NCI-H510A treated with DMSO at 0.1 percent for 48 hours (cell line): ENCODE results near the gene PXDC1.
"Not testable (repeated sequence)": the region's sequence is repeated elsewhere in the genome, so short reads cannot be mapped to it uniquely, and the experiment has no call there.

ENCODE experiments used
- DNase-seq: peaks from one replicate; lab custom pipeline; 2025; lab: John Stamatoyannopoulos, UW

Gene PXDC1

DNA sequence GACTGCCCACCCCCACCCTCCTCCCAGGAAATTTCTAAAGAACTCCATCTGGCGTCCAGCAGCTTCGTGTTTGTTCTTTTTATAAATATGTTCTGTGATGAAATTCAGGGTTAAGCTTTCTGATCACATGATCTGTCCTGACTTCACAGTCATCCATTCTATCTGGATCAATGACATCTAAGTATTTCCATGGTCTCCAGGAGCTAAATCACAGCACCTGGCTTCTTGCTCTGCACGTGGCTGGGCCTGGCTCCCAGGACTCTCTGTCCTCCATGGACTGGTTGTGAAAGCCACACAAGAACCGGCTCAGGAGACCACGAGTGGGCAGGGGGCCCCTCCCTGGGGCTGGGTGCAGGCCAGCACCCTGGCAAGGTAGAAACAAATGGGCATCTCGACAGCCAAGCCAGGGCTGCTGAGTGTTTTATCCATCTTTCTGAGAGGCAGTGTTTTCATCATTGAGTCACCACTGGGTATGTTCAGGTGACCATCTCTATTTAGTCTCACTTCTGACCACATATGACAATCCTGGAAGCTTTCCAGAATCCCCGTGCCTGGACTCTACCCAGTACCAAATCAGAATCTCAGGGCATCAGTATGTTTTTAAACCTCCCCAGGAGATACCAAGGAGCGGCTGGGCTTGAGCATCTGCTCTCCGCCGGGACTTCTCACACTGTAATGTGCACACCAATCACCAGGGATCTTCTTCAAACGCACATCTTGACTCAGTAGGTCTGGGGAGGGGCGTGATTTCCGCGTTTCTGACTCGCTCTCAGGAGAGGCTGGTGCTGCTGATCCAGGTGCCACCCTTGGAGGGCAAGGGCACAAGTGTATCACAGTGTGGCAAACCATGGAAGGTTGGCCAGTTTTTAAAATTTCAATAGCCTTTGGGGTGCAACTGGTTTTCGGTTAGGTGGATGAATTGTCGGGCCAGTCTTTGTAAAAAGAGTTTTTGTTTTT lies 31.6 kb upstream of the PXDC1 start:
- no peak for DNase-seq

DNA sequence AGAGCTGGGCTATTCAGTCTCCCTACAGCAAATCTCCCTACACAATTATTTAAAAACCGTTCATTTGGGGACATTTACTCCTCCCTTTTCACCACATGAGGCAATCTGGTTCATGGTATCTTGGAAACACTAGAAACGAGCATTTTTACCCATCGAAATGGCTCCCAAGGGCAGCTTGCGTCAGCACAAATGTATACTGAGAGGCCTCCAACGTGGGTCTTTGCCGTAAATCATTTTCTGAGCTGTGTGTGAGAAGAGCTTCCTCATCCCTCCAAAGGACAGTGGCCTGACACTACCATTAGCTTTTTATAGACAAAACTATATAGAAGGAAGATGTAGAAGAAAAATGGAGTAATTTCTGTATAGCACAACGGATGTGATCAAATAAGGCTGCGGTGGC lies 30.0 kb upstream of the PXDC1 start:
- DNase-seq = no peak

DNA sequence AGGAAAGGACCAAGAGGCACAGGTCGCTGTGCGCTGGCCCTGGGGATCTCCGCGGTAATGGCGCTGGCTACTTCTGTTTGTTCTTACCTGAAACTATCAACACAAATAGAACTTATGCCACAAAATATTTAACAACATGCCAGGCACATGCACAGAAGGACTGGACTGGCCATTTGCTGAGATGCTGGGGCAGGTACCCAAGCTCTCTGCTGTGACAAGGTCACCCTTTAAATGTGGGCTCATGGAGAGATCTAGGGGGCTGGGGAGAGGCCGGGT lies 28.0 kb upstream of the PXDC1 start:
- DNase-seq = no peak

DNA sequence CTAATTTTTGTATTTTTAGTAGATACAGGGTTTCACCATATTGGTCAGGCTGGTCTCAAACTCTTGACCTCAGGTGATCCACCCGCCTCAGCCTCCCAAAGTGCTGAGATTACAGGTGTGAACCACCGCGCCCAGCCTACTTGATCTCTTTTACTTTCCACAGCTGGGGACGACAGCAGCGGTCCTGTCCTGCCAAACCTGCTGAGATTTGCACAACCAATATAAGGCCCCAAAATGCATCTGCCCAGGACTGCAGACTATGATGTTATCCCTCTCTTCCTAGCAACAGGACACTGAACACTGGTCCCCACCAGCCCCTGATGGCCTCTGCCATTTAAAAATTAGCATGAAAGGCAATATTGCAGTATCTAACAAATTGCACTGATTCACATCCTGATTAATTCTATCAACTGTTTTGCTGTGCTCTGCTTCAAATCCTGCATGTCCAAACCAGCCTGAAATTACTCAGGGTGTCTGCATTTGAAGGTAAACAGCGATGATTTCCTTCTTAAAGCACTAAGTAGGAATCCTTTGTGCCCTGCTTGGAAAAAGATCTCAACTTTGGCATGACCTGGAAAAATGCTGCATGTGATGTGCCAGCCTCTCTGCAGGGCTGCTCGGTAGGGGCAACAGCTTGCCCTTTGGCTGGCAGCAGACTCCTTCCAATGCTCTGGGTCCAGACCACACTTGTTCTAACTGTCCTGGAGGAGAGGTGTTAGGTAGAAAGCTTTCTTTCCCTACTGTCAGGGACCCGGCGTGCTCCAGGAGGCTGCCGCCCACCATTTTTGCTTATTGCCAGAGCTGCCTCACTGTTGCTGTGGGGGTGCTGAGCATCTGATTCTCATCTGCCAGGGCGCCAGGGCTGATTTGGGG lies 27.4 kb upstream of the PXDC1 start:
- no peak for DNase-seq

DNA sequence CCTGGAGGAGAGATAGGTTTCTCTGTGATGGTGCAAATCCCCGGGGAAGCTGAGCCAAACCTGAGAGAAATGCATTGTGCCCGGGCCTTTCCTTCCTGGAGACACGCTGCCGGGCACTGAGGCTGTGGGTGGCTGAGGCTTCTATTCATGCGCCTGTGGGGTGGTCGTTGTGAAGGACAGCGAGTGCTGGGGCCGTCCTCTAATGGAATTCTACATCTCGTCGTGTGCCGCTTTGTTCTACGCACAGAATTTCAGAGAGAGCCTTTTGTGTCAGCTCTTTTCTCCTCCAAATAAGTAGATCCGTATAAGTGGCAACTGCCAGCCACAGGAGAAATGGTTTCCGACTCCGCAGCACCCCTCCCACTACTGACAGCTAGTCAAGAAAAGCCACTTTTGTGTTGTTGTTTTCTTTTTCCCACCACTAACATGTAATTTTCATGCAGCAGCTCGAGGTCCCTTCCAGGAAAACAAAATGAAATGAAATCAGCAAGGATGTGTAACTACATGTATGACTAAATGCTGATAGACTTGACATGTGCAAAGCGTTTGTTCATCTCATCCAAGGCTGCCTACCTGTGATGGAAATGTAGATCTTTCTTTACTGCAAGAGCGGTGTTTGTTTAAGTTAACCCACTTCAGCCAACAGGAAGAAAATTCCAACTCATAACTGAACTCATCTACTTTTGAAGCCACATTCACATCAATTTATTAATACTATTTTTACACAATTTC lies 26.4 kb upstream of the PXDC1 start:
- DNase-seq = no peak

DNA sequence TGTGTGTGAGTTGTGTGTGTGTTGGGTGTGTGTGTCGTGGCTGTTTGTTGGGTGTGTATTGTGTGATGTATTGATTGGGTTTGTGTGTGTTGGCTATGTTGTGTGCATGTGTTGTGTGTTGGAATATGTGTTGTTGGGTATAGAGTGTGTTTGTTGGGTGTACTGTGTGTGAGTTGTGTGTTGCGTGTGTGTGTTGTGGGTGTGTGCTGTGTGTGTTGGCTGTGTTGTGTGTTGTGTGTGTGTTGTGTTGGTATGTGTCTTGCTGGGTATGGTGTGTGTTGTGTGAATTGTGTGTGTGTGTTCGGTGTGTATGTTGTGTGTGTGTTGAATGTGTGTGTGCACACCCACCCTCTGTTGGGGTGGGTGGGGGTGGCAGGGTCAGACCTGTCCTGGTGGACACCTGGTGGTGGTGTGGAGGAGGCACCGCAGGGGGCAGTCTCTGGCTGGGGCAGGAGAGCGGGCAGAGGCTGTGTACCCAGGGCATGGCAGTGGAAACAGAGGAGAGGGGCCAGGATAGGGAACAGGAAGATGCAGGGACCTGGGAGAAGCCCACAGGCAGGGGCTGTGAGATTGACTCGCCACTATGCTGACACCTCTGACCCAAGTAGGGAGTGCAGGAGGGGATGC lies 25.5 kb upstream of the PXDC1 start:
- DNase-seq = no peak

DNA sequence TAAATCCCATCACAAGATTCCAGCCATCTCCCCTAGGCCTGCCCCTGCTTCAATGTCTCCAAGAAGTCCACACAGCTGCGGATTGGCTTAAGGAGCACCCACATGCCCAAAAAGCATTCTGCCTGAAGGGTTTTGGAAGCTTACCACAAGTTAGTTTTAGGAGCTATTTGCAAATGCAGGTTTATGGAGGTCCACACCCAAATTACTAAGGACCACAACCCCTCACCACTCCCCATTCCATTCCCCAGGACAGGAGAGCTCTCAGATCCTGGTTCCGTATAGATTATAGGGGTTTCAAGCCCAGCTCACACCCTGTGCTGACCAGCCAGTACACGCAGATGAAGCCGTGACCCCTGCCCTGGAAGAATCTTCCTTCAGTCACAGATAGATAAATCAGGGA lies 24.3 kb upstream of the PXDC1 start:
- DNase-seq = no peak

DNA sequence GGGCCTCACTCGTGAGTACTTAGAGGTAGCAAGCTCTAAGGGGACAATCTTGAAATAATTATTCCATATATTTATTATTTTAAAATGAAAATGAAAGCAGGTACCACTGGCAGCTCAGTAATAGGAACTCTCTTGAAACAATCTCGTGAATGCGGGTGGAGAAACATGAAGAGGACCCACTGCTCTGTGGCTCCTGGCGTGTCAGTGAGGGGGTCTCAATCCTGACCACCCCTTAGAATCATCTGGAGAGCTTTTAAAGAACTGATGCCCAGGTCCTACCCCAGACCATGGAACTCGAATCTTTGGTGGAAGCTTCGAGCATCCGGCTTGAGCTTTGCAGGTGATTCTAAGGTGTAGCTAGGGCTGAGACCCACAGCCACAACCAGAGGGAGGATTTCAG lies 23.9 kb upstream of the PXDC1 start:
- DNase-seq = no peak

DNA sequence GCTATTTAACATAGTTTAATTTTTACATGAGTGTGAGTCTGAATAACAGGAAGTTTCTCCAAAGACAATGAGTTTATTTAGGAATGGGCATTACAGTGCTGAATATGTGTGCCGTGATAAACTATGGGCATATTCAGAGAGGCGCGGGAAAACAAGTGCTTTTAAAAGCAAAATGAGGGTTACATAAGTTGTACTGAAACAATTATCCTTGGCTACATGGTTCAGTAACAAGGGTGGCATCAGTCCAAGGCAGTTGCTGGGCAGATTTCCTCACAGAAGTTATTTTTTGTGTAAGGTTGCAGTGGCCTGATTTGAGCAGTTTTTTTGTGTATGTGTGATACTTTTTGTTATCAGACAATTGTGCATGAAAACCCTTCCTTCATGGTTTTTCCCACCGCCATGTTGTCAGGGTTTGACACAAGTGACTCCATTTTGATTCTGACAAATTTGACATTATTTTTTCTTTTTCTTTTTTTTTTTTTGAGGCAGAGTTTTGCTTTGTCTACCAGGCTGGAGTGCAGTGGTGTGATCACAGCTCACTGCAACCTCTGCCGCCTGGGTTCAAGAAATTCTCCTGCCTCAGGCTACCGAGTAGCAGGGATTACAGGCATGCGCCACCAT lies 22.3 kb upstream of the PXDC1 start:
- no peak for DNase-seq

DNA sequence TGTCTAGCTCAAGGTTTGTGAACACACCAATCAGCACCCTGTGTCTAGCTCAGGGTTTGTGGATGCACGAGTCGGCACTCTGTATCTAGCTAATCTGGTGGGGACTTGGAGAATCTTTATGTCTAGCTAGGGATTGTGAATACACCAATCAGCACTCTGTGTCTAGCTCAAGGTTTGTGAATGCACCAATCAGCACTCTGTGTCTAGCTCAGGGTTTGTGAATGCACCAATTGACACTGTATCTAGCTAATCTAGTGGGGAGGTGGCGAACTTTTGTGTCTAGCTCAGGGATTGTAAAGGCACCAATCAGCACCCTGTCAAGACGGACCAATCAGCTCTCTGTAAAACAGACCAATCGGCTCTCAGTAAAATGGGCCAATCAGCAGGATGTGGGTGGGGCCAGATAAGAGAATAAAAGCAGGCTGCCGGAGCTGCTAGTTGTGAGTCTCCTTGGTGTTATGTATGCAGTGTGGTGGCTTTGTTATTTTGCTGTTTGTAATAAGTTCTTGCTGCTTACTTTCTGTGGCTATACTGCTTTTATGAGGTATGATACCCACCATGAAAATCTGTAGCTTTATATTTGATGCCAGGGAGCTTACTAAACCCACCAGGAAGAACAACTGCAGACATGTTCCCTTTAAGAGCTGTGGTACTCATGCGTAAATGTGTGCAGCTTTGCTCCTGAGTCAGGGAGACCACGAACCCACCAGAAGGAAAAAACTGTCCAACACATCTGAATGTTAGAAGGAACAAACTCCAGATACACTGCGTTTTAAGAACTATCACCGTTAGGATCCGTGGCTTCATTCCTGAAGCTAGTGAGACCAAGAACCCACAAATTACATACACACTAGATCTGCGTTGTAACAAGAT lies 20.9 kb upstream of the PXDC1 start:
- not testable (repeated sequence) for DNase-seq

DNA sequence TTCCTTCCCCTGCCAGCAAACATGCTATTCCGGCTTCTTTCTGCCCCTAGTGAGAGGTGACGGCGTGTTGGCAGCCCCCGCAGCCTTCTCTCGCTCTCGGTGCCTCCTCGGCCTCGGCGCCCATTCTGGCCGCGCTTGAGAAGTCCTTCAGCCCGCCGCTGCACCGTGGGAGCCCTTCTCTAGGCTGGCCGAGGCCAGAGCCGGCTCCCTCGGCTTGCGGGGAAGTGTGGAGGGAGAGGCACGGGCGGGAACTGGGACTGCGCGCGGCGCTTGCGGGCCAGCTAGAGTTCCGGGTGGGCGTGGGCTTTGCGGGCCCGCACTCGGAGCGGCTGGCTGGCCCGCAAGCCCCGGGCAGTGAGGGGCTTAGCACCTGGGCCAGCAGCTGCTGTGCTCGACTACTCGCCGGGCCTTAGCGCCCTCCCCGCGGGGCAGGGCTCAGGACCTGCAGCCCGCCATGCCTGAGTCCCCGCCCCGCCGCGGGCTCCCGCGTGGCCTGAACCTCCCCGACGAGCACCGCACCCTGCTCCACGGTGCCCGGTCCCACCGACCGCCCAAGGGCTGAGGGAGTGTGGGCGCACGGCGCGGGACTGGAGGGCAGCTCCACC lies 20.0 kb upstream of the PXDC1 start:
- DNase-seq = no peak

DNA sequence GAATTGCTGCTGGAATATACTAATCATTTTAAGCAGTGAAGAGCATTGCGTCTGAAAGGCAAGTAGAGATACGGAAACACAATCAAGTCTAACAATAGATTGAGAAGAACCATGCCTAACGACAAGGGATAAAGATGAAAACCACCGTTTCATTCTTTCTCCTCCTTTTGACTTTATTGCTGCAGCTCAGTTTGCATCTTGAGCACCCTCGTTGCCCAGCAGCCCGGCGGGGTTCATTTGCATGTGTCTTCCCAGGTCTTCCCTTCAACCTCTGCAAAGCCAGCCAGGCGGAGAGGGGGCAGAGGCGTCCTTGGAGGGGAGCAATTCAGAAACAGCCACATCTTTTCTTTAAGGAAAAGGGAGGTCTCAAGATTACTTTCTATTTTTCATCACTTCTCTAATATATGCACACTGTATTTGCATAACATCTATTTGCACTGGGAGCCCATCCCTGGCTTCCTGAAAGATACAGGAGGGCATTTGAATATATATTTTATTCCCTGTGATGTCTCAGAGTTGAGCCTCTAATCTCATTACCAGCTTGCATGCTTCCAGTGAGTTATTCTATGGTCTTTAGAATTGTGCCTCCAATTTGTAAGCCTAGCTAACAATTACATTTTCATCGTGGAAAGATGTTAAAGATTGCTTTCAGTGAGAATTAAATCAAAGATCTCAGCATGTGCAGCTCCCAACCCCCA lies 18.7 kb upstream of the PXDC1 start:
- no peak for DNase-seq

DNA sequence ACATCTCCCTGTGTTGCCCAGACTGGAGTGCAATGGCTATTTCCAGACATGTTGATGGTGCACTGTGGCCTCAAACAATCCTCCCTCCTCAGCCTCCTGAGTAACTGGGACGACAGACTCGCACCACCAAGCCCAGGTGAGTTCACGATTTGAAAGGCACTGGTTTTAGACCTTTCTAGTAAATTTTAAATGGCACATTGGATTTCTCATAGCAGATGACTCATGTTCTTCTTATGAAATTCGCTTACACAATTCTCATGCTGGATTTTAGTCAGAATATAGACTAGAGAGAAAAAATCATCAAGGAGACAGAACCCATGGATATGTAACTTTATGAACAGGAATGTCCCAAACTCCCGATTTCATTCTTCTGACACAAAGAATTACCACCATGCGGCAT lies 18.1 kb upstream of the PXDC1 start:
- no peak for DNase-seq

DNA sequence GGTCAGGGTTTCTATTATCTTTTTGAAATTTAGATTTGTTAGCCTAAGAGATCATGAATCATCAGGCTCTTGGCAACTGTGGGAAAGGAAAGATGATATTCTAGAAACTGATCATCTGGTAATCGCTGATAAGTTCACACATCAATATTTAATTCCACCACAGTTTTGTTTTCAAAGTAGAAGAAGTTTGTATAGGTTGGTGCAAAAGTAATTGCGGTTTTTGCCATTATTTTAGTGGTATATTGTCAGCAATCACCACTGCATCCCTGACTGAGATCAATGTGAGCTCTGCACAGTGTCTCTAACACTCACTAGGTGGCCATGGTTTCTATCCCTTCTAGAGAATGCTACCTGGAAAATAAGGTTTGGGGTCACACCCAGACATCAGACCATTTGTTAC lies 17.0 kb upstream of the PXDC1 start:
- no peak for DNase-seq

DNA sequence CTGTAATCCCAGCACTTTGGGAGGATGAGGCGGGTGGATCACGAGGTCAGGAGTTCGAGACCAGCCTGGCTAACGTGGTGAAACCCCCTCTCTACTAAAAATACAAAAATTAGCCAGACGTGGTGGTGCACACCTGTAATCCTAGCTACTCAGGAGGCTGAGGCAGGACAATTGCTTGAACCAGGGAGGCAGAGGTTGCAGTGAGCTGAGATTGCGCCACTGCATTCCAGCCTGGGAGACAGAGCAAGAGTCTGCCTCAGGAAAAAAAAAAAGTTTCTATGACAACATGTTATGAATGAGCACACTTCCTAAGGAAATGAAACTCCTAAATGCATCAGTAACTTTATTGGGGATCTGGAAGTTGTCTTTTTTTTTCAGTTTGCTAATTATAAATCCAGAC lies 16.0 kb upstream of the PXDC1 start:
- DNase-seq = not testable (repeated sequence)

DNA sequence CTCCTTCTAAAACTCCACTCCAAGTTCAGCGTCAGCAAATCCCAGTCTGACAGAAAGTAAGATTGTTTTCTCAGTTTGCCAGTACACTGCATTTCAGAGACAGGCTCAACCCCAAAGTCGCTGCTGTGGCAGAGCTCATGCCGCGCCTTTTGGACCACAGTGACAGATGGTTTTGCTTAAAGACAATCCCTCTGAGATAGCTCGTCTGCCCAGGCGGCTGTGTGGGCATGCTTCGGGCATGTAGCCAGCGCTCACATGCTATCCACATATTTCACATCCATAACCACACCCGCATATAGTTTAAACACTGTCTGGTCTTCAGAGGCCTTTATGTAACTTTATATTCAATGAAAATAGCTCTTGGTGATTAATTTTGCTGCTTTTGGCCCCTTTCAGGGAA lies 14.7 kb upstream of the PXDC1 start:
- DNase-seq = no peak

DNA sequence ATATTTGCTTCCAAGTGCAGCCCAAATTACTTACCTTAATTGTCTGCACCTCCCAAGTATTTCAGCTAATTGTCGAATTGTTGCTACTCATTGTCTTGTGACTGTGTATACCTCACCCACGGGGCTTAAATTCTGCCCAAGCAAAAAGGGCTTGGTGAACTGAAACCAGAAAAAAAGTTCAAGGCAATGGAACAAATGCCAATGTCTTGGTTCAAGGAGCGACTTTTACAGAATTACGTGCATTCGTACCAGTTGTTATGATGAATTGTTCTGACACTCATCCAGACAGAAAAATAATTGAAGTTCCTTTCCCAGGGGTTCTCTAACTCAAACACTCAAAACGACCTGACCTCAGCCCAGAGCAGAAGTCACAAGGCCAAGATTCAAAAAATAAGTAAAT lies 13.9 kb upstream of the PXDC1 start:
- DNase-seq = no peak

DNA sequence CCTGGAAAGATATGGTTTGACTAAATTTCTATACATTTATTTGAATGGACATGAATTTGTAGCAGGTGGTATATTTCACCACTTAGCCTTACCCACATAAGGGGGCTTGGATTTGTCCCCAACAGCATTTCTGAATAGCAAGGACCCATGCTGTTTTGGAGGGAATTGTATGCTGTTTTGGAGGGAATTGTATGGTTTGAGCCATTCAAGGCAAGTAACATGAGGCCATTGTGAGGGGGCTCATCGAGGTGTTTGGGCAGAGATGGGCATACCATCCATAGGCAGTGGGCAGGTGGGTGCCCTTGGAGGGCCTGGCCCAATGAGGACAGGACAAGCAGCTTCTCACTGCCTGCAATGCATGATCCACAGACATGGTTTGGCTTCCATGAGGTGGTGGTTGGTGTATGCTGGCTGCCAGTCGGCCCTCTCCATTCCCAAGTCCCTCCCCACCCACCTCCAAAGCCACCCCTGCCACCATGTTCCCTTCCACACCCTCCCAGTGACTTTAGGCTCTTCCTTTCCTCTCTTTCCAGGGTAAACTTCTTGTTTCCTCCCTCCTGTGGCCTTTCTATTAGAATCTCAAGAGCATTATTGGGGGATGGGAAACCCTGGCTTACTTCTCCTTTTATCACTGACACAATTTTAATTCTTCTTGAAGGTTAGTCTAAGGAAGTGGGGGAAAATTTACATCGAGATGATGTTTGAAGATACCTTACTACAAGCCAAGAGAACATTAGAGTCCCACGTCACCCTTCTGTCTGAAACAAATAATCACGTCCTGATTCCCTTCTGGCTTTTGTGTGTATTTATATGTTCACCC lies 13.2 kb upstream of the PXDC1 start:
- DNase-seq = no peak

DNA sequence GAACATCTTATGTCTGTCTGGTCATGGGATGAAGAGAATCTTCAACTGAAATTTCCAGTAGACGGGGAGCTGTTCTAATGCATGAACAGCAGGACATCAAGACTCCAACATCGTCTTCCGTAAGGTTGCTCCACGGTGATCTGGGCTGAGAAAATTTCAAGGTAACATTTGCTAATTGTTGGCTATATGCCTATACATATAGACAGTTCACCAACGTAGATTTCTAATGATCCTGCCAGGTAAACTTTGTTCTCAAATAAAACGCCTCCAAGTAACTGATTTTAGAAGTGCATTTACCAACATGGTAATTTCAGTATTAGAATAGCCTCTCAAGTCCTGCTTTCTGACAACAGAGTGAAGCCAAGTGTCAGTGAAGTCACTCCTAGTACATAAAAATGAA lies 11.3 kb upstream of the PXDC1 start:
- DNase-seq = no peak
